ENCODE results near the gene PDCD1. TPM values are rescaled to one million over a fixed set of nuclear protein-coding genes. Genes with fewer than 3 reads are reported as not detected.

Gene PDCD1
- total RNA-seq, 1 experiment from 2014 or later: not detected

GRCh38 chr2:241851325-241852115 lies 7.2 kb downstream of the PDCD1 start:
- no peak overlapping the region for H3K27ac ChIP-seq
- intact Hi-C loops (cut with micrococcal nuclease; ENCODE audit: unreplicated experiment): no loop called here
- no peaks in the 10 kb centered on the region for H3K79me2 ChIP-seq (ENCODE audit: low read depth)
- no peak for TF ChIP-seq EZH2 (IDR thresholded peaks at IDR 0.05; ENCODE audit: low read depth)
- TF ChIP-seq CTCF (conservative IDR thresholded peaks at IDR 0.05): no peak
- no peaks in the 10 kb centered on the region for H3K4me1 ChIP-seq (replicated peaks; ENCODE audit: insufficient read depth)
- no peaks in the 10 kb centered on the region for H3K9me3 ChIP-seq (ENCODE audit: insufficient read depth, low read depth)
- H3K9me2 ChIP-seq (ENCODE audit: insufficient read depth): no peaks in the 10 kb centered on the region
- no peak overlapping the region for H2AFZ ChIP-seq
- no peaks in the 10 kb centered on the region for H3F3A ChIP-seq (ENCODE audit: insufficient read depth, low read depth)
- no peak overlapping the region for H3K4me2 ChIP-seq
- CTCF ChIA-PET: no interaction called here
- POLR2A ChIA-PET (ENCODE audit: unreplicated experiment): no interaction called here
- no peak for DNase-seq
- H4K20me1 ChIP-seq (ENCODE audit: insufficient read depth): no peaks in the 10 kb centered on the region
- peaks cover 59% of the 10 kb centered on the region for H3K27me3 ChIP-seq (ENCODE audit: insufficient read depth, low read depth)
- no peak overlapping the region for H3K4me3 ChIP-seq
- no peaks in the 10 kb centered on the region for H3K36me3 ChIP-seq (ENCODE audit: low read depth)
- no TSS peak for BruUV-seq (replicated peaks)

DNA sequence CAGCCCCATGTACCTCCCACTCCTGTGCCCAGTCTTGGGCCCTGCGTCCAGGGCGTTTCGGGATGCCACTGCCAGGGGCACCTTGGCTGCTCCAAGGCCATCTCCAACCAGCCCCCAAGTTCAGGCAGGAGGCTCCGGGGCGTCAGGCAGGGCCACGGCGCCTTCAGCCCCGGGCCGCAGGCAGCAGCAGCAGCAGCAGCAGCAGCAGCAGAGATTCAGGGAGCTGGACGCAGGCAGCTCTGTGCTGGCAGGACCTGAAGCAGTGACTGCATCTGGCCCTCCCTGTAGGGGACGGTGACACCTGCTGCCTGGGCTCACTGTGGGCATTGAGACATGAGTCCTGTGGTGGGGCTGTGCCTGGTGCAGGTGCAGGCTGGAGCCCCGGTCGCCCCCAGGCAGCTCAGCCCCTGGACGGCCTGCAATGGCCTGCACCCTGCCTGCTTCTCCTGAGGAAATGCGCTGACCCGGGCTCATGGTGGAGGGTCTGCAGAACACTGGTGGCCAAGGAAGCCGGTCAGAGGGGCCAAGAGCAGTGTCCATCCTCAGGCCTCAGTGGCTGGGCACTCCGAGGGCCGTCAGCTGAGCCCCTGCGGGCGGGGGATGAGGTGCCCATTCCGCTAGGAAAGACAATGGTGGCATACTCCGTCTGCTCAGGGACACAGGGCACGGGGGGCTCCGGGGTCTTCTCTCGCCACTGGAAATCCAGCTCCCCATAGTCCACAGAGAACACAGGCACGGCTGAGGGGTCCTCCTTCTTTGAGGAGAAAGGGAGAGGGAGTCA lies 8.0 kb downstream of the PDCD1 start:
- no peak overlapping the region for H3K4me3 ChIP-seq
- H3F3A ChIP-seq (ENCODE audit: insufficient read depth, low read depth): no peaks in the 10 kb centered on the region
- H3K79me2 ChIP-seq (ENCODE audit: low read depth): no peaks in the 10 kb centered on the region
- ChIA-PET POLR2A (ENCODE audit: unreplicated experiment) (interaction anchor here (0.6 kb wide), 1 partner anchor 60 kb away, joined by 3 read pairs; no protein-coding TSS in a partner anchor), CTCF (no interaction called here)
- BruUV-seq (replicated peaks): no TSS peak
- H3K27me3 ChIP-seq (ENCODE audit: insufficient read depth, low read depth): peaks cover 59% of the 10 kb centered on the region
- no peak overlapping the region for H2AFZ ChIP-seq
- DNase-seq: peak in 1 of 2 experiments; percentile 2
- no peaks in the 10 kb centered on the region for H3K9me2 ChIP-seq (ENCODE audit: insufficient read depth)
- H3K27ac ChIP-seq: no peak overlapping the region
- no peaks in the 10 kb centered on the region for H3K36me3 ChIP-seq (ENCODE audit: low read depth)
- no peaks in the 10 kb centered on the region for H3K4me1 ChIP-seq (replicated peaks; ENCODE audit: insufficient read depth)
- TF ChIP-seq EZH2 (IDR thresholded peaks at IDR 0.05; ENCODE audit: low read depth): no peak
- TF ChIP-seq CTCF (conservative IDR thresholded peaks at IDR 0.05): no peak
- H3K4me2 ChIP-seq: no peak overlapping the region
- no peaks in the 10 kb centered on the region for H3K9me3 ChIP-seq (ENCODE audit: insufficient read depth, low read depth)
- no peaks in the 10 kb centered on the region for H4K20me1 ChIP-seq (ENCODE audit: insufficient read depth)
- intact Hi-C loops (cut with micrococcal nuclease; ENCODE audit: unreplicated experiment): no loop called here

GRCh38 chr2:241849616-241850543 lies 8.8 kb downstream of the PDCD1 start:
- H3K4me2 ChIP-seq: no peak overlapping the region

More at GRCh38 chr2:241849616-241850543, 8.8 kb downstream of the PDCD1 start:
- no peak overlapping the region for H2AFZ ChIP-seq
- BruUV-seq (replicated peaks): no TSS peak
- no peaks in the 10 kb centered on the region for H3K79me2 ChIP-seq (ENCODE audit: low read depth)
- H3K36me3 ChIP-seq (ENCODE audit: low read depth): no peaks in the 10 kb centered on the region
- intact Hi-C loops (cut with micrococcal nuclease; ENCODE audit: unreplicated experiment): no loop called here
- no peaks in the 10 kb centered on the region for H3K9me2 ChIP-seq (ENCODE audit: insufficient read depth)
- H3K27me3 ChIP-seq (ENCODE audit: insufficient read depth, low read depth): peaks cover 60% of the 10 kb centered on the region
- CTCF ChIA-PET: interaction anchor here (0.6 kb wide), 1 partner anchor 23 kb away, joined by 5 read pairs; no protein-coding TSS in a partner anchor
- no peaks in the 10 kb centered on the region for H3K9me3 ChIP-seq (ENCODE audit: insufficient read depth, low read depth)
- H3F3A ChIP-seq (ENCODE audit: insufficient read depth, low read depth): no peaks in the 10 kb centered on the region
- no peak overlapping the region for H3K4me3 ChIP-seq
- DNase-seq: peak in 1 of 2 experiments; percentile 1
- POLR2A ChIA-PET (ENCODE audit: unreplicated experiment): interaction anchor here (0.6 kb wide), 1 partner anchor 61 kb away, joined by 3 read pairs; no protein-coding TSS in a partner anchor
- TF ChIP-seq EZH2 (IDR thresholded peaks at IDR 0.05; ENCODE audit: low read depth) (no peak), CTCF (conservative IDR thresholded peaks at IDR 0.05) (no peak)
- no peaks in the 10 kb centered on the region for H3K4me1 ChIP-seq (replicated peaks; ENCODE audit: insufficient read depth)
- no peaks in the 10 kb centered on the region for H4K20me1 ChIP-seq (ENCODE audit: insufficient read depth)
- no peak overlapping the region for H3K27ac ChIP-seq
